ENCODE results near the gene PDE10A.
"Not testable (repeated sequence)": the region's sequence is repeated elsewhere in the genome, so short reads cannot be mapped to it uniquely, and the experiment has no call there.

Gene PDE10A

GRCh38 chr6:165592947-165593346 is 70.1 kb downstream of the PDE10A start:
- not testable (repeated sequence) for DNase-seq (ENCODE audit: low read depth in 1 of 2, low spot score in 1 of 2)

DNA sequence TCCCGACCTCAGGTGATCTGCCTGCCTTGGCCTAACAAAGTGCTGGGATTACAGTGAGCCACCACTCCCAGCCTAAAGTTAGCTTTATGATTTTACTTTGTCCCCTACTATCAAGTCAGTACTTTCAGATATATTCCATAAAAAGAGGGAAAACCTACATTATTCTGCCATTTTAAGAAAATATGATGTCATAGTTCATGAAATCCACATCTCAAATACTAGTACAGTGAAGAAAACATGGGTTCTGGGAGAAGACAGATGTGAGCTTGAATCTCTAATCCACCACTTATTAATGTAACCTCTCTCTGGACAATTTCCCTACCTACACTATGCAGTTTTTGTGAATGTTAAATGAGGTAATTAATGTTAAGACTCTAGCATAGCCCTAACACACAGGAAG is 74.5 kb downstream of the PDE10A start:
- DNase-seq (ENCODE audit: low read depth in 1 of 2, low spot score in 1 of 2) = no peak

DNA sequence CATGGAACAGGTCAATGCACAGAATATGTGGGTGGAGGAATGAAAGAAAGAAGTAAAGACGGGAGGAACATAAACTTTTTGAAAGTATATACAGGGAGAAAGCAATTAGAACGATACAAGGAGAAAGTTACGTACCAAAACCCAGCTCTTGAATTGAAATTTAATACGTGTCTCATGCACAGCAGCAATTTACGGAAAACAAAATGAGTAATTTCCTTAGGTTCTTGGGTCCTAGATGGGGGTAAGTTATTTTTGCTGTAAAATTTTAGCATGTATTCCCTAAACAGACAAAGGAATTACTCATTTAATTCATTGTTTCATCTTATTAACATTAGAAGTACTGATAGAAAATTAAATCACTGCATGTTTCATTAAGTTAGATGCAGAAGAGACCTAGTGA is 75.8 kb downstream of the PDE10A start:
- no peak for DNase-seq (ENCODE audit: low read depth in 1 of 2, low spot score in 1 of 2)

DNA sequence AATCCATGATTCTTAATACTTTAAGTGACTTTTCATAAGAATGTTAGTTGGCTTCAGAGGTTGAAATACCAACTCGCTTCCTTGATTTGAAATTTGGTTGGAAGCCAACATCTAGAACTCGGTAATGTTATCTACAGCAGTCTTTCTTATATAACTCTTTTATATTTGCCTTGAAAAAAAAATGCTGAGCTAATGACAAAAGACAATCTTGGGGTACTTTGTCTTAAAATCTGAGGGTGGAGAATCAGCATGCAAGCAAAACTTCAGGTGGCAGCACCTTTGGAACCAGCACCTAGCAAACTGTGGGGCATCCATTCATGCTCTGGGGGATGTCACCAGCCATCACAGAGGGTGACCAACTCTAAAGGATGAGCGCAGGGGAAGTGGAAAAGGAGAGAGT is 76.3 kb downstream of the PDE10A start:
- no peak for DNase-seq (ENCODE audit: low read depth in 1 of 2, low spot score in 1 of 2)

- DNase-seq (ENCODE audit: low read depth in 1 of 2, low spot score in 1 of 2) = no peak
These were observed 78.0 kb downstream of the PDE10A start for GRCh38 chr6:165585060-165585459.

- DNase-seq (ENCODE audit: low read depth in 1 of 2, low spot score in 1 of 2) = no peak
These were observed 78.5 kb downstream of the PDE10A start for GRCh38 chr6:165584541-165584940.

GRCh38 chr6:165581678-165582077 is 81.4 kb downstream of the PDE10A start:
- no peak for DNase-seq (ENCODE audit: low read depth in 1 of 2, low spot score in 1 of 2)

DNA sequence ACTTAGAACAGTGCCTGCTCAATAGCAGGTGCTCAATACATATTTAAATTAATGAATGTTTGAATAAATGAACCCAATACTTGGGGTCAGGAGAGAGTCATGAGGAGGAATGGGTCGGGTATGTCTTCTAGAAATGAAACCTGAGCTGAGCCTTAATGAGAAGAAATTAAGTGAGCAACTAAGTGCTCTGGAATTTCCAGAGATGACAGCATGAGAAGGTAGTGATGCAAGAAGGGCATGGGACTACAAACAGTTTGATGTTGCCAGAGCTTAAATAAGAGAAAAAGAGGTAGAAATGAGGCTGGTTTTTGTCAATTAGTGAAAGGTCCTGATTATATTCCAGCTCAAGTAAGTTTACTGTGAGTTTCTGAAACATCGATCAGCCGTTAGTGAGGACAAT is 82.9 kb downstream of the PDE10A start:
- DNase-seq (ENCODE audit: low read depth in 1 of 2, low spot score in 1 of 2) = no peak

DNA sequence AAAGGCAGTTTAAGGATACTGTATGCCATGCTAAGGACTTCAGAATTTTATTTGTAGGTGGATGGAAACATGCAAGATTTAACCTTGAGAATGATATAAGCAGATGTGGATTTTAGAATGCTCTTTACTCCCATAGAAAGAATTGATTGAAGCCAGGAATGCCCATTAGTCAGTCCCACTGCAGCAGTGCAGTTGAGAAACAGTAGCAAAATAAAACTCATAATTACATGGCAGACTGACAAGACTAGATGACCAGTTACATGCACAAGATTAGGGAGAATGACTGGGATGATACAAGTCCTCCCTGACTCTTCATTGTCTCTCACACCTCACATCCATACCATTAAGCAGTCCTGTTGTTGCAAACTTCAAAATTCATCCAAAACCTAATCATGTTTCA is 83.9 kb downstream of the PDE10A start:
- no peak for DNase-seq (ENCODE audit: low read depth in 1 of 2, low spot score in 1 of 2)

DNA sequence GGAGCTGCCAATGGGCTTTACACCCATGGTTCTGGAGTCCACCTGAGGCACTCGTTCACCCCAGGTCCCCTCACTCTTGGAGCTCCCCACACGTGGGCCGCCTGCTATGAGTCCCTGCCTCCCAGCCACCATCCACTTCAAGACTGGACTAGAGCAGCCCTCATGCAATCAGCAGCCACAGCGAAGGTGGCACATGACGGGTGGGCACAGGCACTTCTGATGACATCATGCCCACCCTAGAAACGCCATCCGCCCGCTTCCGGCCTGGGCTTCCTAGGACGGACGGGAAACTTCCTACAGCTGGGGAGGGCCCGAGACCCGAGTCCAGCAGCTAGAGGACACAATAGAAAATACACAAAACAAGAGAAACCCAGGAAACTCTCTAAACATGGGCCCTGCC is 85.5 kb downstream of the PDE10A start:
- no peak for DNase-seq (ENCODE audit: low read depth in 1 of 2, low spot score in 1 of 2)

DNA sequence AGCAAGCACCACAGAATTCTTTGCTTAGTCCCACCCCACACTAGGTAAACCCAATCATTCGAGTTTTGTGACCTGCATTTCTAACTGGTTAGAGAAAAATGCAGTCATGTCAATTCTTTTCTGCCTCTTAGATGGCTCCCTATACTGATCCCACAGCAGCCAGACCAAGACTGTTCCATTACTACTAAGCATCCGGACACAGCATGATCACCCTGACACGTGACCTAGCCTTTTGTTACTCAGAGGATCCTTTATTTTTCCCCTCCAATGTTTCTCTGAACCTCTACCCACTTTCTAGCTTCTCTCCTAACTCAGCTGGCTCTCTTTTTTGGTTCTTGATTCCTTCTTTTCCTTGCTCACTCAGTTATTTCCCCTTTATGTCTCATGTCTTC is 87.9 kb downstream of the PDE10A start:
- DNase-seq (ENCODE audit: low read depth in 1 of 2, low spot score in 1 of 2) = no peak

DNA sequence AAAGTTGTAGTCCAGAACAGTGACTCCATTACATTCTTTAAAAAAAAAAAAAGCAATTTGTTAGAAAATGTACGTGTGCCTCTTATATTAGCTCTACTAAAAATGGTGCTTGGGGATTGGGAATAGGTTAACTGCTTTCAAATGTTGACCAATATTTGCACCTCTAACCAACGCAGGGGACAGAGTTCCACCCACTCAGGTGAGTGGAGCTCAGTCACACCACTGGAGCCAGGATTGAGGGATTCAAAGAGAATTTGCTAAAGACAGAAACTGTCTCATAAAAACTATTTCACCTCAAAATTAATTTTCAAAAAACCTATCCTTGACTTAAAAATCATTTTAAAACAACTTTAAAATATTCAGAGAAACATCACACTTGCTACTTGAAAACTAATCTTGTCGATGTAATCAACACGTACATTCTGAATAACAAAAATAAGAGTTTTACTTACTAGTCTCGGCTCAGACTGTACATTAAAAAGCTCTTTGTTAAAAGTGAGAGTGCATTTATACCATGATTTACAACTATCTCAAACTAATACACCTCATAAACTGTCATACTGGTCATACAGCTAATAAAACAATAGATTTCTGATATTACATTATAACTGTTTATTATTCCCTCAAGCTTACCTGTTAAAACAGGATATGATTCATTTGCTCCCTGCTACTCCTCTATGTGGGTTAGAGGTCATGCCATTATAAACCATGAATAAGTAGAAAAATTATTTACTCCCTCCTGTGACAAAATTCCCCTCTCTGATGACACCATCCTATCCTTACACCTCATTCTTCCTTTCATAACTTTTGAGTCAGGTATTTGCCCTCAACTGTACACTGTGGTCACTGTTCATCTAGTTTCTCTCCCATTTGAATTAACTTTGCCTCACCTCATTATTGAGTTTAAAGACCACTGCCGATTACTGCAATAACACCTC is 88.6 kb downstream of the PDE10A start:
- no peak for DNase-seq (ENCODE audit: low read depth in 1 of 2, low spot score in 1 of 2)

DNA sequence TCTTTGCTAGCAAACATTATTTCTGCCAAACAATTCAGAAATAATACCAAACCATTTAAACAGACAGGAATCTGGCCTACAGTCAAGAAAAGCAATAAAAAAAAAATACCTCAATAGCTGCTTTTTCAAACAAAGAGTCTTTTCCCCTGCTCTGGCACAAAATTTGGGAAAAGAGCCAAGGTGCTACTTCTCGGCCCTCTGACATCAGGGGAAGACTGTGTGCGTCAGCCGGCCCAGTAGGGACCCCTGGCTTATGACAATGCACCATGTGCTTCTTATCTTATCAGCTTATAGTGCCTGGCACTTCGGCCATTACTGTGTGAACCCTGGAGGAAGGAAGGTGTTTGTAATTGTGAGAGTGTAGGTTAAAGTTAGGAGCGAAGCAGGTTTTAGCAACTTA is 89.4 kb downstream of the PDE10A start:
- DNase-seq (ENCODE audit: low read depth in 1 of 2, low spot score in 1 of 2) = no peak

GRCh38 chr6:165571721-165572132 is 91.3 kb downstream of the PDE10A start:
- no peak for DNase-seq (ENCODE audit: low read depth in 1 of 2, low spot score in 1 of 2)

DNA sequence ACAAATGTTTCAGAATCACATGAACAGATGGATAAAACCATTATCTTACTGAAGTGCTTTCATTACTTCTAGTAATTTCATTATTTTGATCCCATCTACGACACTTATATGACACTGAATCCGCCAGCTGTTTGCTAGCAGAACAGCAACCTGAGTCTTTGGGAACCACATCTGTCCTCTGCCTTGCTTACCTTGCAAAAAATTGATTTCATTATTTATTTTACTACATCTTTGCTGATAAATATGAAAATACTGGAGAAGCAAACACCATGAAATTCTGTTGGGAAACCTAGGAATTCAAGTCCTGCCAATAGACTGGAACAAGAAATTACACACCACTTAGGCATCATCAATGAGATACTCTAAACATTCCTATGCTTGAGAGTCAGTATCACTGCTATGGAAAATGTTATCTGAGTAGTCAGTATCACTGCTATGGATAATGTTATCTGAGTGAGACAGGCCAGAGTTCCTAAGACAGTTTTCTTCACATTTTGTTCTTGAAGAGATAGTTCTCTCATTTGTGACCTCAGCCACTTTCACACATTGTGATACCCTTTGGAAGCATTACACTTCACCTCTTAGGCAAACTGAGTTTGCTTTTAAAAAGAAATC is 91.9 kb downstream of the PDE10A start:
- no peak for DNase-seq (ENCODE audit: low read depth in 1 of 2, low spot score in 1 of 2)

DNA sequence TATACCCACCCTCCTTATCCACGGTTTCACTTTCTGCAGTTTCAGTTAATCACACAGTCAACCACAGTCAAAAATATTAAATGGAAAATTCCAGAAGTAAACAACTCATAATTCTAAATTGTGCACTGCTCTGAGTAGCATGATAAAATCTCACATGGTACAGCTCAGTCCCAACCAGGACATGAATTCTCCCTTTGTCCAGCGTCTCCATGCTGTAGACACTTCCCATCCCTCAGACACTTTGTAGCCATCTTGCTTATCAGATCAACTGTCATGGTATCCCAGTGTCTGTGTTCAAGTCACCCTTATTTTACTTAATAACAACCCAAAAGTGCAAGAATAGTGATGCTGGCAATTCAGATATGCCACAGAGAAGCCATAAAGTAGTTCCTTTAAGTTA is 94.7 kb downstream of the PDE10A start:
- DNase-seq (ENCODE audit: low read depth in 1 of 2, low spot score in 1 of 2) = no peak

GRCh38 chr6:165566088-165566828 is 96.8 kb downstream of the PDE10A start:
- no peak for DNase-seq (ENCODE audit: low read depth in 1 of 2, low spot score in 1 of 2)

DNA sequence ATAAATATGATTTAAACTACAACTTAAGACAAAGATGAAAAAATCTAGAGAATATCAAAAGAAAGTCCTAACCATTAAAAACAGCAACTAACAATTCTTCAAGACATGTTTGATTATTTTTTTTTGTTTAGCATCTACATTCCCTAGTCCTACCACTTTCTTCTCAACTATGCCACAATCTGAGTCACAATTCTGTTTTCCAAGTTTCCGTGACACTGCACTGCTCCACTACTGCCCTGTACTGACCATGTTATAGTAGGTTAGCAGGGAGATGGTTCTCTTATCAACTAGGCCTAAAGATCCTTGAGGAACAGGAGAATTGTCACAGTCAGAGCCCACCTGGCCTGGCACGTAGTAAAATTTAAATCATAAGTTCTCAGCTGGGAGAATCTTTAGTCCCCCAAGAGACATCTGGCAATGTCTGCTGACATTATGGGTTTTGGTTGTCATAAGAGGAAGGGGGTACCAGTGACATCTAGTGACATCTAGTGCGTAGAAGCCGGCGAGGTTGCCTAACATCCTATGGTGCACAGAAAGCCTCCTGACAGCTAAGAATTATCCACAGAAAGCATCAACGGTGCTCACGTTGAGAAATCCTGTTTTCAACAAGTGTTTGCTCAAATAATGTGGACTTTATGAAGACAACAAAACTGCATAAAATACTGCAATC is 100.5 kb downstream of the PDE10A start:
- DNase-seq (ENCODE audit: low read depth in 1 of 2, low spot score in 1 of 2) = no peak

DNA sequence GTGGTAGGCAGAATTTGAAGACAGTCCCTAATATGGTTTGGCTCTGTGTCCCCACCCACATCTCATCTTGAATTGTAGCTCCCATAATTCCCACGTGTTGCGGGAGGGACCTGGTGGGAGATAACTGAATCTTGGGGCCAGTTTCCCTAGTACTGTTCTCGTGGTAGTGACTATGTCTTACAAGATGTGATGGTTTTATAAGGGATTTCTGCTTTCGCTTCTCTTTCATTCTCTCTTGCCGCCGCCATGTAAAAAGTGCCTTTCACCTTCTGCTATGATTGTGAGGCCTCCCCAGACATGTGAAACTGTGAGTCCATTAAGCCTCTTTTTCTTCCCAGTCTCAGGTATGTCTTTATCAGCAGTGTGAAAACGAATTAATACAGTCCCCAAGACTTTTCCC is 103.4 kb downstream of the PDE10A start:
- DNase-seq (ENCODE audit: low read depth in 1 of 2, low spot score in 1 of 2) = no peak

- not testable (repeated sequence) for DNase-seq (ENCODE audit: low read depth in 1 of 2, low spot score in 1 of 2)
These were observed 104.9 kb downstream of the PDE10A start for GRCh38 chr6:165558097-165558496.

DNA sequence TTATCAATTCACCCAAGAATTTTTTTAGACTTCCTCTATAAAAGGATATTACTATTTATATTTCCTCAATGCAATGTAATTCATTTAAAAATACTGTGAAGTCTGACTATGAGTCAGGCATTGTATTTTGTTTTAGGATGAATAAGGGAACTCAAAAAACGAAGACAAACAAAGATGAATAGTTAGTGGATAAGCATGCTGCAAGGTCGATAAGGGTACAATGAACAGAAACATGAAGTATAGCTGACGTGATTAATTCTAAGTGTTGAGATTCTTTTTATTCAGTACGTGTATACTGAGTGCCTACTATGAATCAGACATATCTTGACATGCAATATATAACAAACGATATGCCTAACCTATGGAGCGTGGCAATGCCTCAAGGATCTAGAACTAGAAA is 105.4 kb downstream of the PDE10A start:
- no peak for DNase-seq (ENCODE audit: low read depth in 1 of 2, low spot score in 1 of 2)

All from activated CD4-positive, alpha-beta T cell treated with anti-CD3 and anti-CD28 coated beads, Interleukin-2, amount 50 U/mL, for 24 hours (primary cell).